RCC 7860 (cell line): Measurements from ENCODE around the gene CRY1.

Source experiments
- DNase-seq: peaks from one replicate; pipeline ENCODE4 v3.0.0-alpha.2; 2015; ENCODE audit warnings: low spot score
- FAIRE-seq: peaks from 2 replicates; lab custom pipeline; 2012; peaks lifted over from hg19 to GRCh38; lab: Jason Lieb, UNC

The CRY1 gene

DNA sequence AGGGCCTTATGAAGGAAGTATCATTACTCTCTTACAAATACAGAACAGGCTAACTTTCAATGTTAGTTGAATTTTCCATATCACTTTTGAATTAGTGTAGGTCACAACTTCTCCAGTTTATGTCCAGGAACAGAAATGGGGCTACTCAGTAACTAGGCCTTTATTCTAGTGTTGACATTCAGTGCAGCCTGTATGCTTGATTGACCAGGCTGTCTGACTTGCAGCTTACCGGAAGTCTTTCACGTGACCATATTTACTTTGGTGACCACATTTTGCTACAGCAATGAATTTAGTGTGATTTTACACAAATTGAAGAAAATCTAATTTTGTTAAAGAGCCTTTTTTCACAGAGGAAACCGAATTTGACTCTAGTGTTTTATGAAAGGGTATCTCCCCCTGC is 118.8 kb downstream of the CRY1 start:
- FAIRE-seq (peak; percentile 74), DNase-seq (peak; percentile 50)

DNA sequence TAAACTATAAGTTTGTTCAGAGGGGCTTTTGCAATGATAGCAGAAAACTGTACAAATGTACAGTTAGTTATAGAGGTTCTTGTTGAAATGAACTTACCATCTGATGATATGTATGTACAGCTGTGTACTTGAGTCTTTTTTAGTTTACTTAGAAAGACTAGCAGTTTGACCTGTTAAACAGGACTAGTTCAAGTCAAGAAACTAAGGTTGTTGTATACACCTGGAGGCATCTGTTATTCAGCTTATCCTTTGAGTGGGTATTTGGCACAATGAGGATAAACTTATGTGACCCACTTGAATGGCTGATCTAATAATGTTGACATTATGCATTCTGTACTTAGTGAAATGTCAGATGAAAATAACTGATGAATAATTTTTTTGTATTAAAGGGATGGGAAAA is 119.8 kb downstream of the CRY1 start:
- DNase-seq (no peak), FAIRE-seq (no peak)

DNA sequence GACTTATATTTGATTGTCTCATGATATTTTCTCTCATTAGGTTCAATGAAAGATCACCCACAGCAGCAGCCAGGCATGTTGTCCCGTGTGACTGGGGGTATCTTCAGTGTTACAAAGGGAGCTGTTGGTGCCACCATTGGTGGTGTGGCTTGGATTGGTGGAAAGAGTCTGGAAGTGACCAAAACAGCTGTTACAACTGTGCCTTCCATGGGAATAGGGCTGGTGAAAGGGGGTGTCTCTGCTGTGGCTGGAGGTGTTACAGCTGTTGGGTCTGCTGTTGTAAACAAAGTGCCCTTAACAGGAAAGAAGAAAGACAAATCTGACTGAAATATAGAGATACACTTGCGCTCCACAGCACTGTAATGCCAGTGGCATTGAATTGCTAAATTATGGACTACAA is 122.3 kb downstream of the CRY1 start:
- FAIRE-seq (no peak), DNase-seq (no peak)

DNA sequence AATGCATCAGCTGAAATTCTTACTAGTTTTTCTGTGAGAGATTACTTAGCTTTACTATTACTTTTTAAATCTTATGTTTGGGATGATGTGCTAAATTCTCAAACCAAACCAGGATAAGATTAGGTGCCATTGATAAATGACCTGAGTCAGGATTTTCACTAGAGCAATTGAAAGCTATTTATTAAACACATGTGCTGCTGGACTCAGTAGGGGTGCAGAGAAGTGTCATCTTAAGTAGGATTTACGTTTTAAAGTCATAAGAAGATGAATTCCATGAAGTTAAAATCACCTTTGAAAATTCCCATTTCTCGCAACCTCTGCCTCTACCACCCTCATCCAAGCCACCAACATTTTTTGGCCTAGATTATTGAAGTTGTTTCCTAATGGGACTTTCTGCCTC is 128.8 kb downstream of the CRY1 start:
- FAIRE-seq (no peak), DNase-seq (no peak)

DNA sequence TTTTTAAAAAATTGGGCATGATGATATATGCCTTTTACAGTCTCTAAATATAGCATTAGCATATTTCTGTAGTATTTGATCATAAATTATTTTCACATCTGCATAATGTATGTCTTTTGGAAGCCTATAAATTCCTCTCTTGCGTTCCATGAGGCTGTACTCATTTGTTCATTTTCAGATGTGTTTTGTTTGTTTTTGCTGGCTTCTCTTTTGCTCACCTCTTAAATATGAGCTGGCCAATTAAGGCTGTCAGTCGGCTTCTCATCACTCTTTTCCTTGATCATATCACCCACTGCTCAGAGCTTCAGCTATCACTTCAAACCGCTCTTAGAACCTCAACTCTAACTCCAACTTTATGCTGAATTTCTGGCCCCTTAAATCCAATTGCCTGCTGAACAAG is 131.1 kb downstream of the CRY1 start:
- no peak for FAIRE-seq
- no peak for DNase-seq

DNA sequence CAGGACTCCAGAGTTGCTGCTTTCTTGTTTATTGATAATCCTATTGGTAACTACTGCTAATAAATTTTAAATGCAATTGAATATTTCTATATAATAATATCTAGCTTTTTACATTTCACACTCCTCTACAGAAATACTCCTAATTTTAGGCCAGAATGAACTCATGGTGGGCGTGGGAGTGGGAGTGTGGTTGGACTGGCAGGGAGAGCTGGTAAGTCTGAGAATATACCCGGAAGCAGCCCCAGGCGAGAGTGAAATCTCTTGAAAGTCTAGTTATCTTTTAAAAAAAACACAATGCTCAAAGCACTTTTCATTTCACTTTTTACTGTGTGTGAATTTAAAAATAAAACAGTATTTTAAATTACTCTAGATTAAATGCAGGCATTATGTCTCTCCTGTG is 132.9 kb downstream of the CRY1 start:
- FAIRE-seq (no peak), DNase-seq (no peak)

DNA sequence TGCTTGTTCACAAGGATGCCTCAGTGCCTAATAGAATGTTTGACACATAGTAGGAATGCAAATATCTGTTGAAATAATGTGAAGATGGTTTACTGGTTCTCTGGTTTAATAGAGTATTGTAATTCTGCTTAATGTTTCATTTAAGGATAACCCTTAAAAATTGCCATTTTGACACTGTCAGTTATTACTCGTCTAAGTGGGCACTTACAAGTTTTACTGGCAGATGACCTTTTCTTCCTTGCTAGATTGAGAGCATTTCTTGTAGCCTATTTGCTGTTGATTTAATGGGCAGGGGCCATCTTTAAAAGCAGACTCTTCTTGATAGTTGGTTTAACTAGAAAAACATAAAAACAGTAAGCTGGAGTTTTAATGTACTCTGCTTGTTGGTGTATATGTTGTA is 135.8 kb downstream of the CRY1 start:
- no peak for DNase-seq
- FAIRE-seq: no peak

DNA sequence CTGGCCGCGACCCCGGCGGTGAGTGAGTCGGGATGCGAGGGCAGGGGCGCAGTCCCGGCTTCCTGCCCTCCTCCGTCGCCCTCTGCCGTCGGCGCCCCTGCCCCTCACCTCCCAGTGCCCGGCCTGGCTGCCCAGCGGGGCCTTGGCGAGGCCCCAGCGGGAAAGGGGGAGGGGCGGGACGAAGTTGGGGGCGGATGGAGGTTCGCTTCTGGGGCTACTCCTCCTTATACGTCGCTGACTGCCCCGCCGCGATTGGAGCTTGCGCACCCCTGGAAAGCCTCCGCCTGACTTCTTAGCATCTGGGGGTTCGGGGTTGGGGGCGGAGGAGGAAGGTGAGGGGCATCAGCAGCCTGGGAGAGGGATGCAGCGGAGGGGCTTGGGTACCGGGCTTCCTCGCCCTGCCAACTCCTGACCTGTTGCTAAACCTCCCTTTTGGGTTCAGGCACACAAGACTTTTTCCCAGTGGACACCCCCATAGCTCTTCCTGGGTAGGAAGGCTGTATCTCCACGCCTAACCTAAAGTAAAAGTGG is 137.2 kb downstream of the CRY1 start:
- no peak for DNase-seq
- FAIRE-seq: no peak

DNA sequence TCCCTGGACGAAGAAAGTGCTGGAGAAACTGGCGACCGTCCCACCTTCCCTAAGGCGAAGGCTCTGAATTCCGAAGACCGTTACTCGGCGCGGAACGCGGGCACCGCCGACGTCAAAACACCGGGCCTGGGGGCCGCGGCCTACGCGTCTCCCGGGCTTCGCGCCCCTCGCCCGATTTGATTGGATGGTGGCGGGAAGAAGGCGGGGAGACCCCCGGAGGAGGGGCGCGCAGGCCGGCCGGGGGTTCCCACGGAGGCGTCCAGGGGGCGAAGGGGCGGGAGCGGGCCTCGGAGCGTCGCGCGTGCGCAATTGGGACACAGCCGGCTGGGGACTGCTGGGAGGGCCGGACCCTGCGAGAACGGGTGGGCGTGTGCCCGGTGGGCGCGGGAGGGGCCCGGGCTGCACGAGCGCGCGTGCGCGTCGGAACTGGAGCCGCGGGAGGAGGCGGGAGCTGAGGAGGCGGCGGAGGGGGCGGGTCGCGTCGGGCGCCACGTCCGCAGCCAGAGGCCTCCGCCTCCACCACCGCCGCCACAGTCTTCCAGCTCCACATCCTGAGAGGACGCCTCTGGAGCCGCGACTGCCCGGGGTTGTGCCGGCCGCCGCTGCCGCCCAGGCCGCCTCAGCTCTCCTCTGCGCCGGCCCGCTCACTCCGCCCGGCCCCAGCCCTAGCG is 137.8 kb downstream of the CRY1 start, which contains the start of gene TMEM263:
TMEM263 (plus strand) TSS at position 531 of the 671 bp plus-strand sequence. CDS start 11,210 bp downstream, outside the sequence.
- FAIRE-seq (no peak), DNase-seq (peak; percentile 85)

DNA sequence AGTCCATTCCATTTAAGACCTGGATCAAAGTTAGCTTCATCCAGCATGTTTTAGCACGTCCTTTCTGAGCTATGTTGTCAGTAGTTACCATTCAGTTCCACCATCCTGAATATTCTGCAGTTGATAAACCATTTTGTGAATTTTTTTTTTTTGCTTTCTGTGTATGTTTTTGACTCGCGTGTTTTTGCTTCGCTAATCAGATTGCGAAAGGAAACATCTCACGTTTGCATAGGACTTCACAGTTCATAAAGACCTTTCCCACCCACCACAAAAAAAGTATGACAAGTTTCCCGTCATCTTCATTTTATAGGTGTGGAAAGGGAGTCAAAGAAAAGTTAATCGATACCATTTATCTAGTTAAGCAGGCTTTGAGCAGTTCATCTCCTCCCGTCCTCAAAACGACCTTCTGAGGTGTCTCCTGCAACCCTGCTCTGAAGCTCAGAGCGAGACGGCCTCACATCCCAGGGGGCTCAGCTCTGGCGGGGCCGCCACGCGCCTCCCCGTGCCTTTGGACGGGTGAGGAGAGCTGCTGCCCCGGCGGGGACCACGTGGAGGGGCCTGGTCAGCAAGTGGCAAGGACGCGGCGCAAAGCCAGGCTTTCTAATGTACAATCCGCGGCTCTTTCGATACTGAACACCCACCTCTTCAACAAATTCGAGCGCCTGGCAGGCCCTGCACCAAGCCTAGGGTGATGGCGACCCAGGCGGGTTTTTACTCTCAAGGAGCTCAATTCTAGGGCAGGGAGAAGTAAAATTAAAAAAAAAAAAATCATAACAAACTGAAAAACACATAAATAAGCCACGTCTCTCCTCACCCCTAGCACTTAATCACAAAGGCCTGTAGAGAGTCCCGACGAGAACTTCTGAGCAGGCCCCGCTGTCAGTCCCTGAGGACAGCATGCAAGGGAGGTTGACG is 138.6 kb downstream of the CRY1 start:
- DNase-seq (no peak), FAIRE-seq (no peak)

DNA sequence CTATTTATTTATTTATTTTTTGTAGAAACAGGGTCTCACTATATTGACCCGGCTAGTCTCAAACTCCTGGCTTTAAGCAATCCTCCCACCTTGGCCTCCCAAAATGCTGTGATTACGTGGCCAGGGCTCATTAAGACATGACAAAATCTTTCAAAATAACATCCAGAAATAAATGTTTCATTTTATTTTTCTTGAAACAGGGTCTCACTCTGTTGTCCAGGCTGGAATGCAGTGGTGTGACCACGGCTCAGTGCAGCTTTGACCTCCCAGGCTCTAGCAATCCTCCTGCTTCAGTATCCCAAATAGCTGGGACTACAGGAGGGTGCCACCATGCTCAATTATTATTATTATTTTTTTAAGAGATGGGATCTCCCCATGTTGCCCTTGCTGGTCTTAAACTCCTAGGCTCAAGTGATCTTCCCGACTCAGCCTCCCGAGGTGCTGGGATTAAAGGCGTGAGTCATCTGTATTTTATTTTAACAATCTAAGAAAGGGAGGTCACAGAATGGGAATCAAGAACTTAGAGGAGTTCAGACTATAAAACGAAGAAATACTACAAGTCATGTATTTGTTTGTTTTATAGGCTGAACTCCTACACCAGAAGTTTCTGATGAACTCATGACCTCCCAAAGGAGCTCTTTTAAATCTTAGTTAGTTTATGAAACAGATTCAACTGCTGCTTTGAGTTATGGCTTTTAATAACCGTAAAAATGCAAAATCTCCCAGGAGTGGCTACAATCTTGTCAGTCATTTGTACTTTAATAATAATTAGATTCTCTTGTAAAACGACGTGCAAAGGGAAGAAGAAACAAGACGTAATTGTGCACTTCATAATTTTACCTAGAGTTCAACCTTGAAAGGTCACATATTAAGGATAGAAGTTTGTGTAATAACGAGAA is 139.7 kb downstream of the CRY1 start:
- FAIRE-seq (no peak), DNase-seq (peak; percentile 26)

DNA sequence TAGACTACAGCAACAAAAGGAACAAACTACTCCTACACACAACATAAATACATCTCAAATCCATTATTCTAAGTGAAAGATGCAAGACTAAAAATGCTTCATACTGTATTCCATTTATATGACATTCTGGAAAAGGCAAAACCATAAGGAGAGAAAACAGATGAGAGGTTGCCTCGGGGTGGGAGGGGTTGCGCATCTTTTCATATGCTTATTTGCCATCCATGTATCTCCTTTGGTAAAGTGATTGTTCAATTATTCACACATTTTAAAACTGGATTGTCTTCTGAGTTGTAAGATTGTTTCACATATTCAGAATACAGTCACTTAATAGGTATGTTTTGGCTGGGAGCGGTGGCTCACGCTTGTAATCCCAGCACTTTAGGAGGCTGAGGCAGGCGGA is 142.8 kb downstream of the CRY1 start:
- FAIRE-seq (no peak), DNase-seq (no peak)

DNA sequence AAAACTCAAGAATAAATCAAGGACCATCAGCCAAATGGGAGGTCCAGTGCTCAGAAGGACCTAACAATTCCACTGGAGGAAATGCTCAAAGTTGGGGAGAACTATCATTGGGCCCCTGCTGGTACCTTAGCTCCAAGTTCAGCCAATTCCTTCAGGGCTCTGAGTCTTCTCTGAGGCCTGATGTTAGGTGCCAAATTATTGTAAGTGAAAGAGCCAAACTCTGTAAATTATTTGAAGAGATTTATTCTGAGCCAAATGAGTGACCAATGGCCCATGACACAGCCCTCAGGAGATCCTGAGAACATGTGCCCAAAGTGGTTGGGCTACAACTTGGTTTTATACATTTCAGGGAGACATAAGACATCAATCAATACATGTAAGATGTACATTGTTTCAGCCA is 145.9 kb downstream of the CRY1 start:
- FAIRE-seq: no peak
- DNase-seq: no peak

DNA sequence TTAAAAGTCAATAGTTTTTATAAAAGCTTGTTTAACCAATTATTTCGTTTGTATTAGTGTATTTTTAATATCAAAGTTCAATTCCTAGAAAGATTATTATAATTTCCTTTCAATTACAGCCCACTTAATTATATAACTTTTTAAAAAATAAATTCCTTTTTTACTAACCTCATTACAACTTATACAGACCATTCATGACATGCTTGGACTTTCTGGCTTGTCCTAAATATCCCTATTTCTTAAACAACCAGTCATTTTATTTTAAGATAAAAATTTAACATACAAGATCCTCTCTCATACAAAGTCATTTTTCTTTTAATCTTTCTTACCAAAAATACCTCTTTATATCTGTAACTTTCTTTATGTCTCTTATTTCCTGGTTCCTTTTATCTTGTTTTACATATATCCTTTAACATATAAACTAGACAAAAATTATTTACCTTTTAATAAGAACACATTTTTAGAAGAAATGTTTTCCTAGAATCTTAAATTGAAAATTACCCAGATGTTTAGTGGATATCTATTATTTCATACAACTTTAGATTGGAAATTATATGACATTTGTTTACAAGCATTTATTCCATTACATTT is 148.0 kb downstream of the CRY1 start:
- FAIRE-seq: peak; percentile 67

DNA sequence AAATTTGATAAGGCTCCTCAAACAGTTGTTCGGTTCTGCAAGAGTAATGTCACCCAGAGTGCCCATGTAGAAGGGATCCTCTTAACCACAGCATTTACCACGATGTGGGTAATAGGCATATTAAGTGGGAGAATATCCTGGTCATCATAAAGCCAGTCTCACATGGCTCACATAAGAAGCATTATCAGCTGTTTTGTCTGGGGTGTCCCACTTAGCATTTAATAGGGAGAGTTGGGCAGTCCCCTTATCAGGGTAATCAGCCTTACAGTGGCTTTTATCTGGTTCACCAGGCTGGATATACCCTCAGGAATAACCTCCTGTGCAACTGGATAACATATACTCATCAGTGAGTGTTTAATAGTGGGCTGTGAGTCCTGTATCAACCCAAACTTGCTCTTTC is 150.6 kb downstream of the CRY1 start:
- FAIRE-seq: no peak
- no peak for DNase-seq

More for the DNA sequence above, 148.0 kb downstream of the CRY1 start:
- DNase-seq: no peak

DNA sequence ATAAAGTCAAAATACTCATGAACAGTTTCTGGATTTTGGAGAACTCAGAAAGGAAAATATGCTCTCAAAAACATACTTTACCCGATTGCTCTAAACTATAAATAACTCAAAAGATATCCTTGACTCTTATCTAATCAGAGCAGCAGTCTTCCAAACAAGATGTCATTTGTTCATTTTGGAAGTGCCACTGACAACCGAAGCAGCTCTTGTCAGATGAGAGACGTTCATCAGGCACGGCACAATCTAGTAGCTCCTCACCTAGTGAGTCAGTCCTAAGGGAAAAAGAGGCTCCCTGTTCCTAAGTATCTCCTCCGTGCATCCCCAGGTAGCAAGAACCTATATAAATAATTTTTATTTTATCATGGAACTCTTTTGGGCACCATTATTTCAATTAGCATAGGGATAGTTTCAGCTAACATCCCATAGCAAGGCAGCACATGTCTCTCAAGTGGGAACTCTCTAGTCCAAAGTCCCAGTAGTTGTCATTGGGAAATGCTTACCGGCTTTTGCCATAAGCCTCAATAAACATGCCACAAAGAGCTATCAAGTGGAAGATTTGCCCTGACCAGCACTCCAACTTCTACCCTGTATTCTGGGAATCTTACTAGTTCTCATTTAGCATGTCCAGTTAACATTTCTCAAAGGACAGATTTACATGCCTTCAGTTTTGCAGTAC is 151.7 kb downstream of the CRY1 start:
- FAIRE-seq (no peak), DNase-seq (no peak)
